HPDE6-E6E7 (cell line): Measurements from ENCODE around the gene PHTF1.

Experiments used
- DNase-seq: peaks from one replicate; pipeline ENCODE4 v3.0.0; 2011; ENCODE audit warnings: missing footprints; ENCODE audit errors: extremely low spot score

Gene PHTF1

DNA sequence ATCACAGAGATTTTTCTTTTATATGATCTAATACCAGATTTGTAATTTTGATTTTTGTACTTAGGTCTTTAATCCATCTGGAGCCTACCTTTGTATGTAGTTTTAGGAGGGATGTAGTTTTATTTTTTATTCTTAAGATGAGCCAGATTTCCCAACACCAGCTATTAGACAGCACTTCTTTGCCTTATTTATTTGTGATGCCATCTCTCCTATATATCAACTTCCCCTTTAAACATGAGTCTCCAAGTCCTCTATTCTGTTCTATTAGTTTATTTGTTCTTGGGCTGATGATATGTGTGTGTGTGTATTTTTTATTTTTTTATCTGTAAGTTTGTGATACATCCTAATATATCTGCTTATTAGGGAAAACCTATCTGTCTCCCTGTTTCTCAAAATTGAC lies 94.2 kb downstream of the PHTF1 start:
- DNase-seq: no peak

DNA sequence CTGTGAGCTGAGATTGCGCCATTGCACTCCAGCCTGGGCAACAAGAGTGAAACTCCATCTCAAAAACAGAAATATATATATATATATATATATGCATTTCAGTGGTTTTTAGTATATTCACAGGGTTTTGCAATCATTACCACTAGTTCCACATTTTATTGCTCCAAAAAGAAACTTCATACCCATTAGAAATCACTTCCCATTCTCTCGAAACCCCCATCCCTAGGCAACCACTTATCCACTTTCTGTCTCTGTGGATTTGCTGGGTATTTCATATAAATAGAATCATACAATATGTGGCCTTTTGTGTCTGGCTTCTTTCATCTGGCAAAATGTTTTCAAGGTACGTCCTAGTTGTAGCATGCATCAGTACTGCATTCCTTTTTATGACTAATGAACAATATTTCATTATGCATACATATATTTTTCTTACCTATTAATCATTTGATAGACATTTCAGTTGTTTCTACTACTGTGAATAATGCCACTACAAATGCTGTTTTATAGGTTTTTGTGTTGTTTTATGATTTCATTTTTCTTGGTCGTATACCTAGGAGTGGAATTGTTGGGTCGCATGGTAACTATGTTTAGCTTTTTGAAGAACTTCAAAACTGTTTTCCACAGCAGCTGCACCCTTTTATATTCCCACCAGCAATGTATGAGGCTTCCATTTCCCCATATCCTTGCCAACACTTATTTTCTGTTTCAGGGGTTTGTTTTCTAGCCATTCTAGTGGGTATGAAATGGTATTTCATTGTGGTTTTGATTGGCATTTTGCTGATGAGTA lies 95.9 kb downstream of the PHTF1 start:
- DNase-seq: no peak

- DNase-seq: no peak
Measured at GRCh38 chr1:113662101-113662500, 97.2 kb downstream of the PHTF1 start.

- no peak for DNase-seq
Measured at GRCh38 chr1:113660088-113660487, 99.2 kb downstream of the PHTF1 start.

- no peak for DNase-seq
Measured at GRCh38 chr1:113659556-113659955, 99.7 kb downstream of the PHTF1 start.

GRCh38 chr1:113659035-113659434 lies 100.3 kb downstream of the PHTF1 start:
- DNase-seq: no peak

DNA sequence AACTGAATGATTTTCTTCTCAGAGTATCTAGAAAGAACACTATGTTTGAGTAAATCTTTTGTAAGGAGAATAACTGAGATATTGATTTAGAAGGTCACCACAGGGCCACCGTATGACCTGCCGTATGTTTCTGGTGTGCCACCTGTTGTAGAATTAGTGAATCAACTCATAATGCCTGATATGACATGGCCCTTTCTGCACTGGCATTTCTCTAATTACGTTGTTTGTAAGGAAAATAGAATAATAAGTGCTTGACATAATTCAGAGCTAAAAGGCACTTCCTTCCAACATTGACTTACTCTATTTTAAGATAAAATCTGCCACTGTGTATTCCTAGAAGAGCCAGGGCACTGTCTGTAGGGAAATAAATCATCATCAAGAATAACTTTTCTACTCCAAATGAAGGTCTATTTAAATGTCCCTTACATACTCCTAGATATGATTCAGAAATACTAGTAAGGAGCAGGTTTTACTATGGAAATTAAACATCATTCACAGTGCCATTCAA lies 101.7 kb downstream of the PHTF1 start:
- DNase-seq: no peak

GRCh38 chr1:113657126-113657525 lies 102.2 kb downstream of the PHTF1 start:
- DNase-seq: no peak

DNA sequence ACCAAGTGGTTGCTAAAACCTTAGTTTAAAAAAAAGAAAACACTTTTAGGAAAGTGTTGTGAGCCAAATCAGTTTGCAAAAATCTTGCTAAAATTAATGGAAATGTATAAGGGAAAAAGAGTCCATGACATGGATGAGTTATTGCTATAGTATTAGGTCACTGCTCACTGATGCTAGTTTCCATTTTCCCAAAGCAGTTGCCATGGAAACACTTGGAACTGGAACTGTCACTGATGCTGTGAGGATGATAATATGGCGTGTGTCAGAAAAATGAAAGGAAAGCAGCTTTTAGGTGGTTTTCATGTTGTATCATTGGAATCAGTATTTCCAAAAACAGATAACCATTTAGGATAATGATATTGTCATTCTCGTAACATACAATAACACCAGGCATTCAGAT lies 104.4 kb downstream of the PHTF1 start:
- no peak for DNase-seq

- DNase-seq: no peak
Measured at GRCh38 chr1:113653741-113654140, 105.5 kb downstream of the PHTF1 start.

GRCh38 chr1:113652771-113653170 lies 106.5 kb downstream of the PHTF1 start:
- DNase-seq: peak; percentile 46

GRCh38 chr1:113648478-113648877 lies 110.8 kb downstream of the PHTF1 start:
- DNase-seq: no peak

DNA sequence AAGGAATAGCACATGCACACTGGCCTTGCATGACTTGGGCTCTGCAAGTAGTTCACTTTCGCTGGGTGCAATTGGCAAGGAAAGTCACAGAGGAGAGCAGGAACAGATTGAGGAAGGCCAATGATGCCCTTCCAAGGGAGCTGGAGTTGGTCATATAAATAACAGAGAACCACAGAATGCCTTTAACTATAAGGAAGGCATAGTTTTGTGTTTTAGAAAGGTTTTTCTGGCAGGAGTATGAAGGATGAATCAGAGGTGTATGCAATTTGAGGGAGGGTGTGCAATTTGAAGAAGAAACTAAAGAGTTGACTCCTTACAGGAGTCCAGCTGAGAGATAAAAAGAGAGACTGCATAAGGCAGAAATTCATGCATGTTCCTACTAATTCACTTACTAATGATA lies 112.1 kb downstream of the PHTF1 start:
- no peak for DNase-seq
